Astrocyte (in vitro differentiated cells and primary cell): ENCODE results near the gene TMEM141.

Experiments
- EZH2 ChIP-seq: IDR thresholded peaks from 2 replicates; pipeline ENCODE4 v1.6.1; 2012; ENCODE audit warnings: mild to moderate bottlenecking, low read length, inconsistent platforms; ENCODE audit not compliant: insufficient read depth
- TF ChIP-seq, protein P1 (sequence below): IDR thresholded peaks from 2 replicates; pipeline ENCODE4 v1.5.1; 2011; ENCODE audit warnings: low read depth, mild to moderate bottlenecking, inconsistent platforms, low read length, moderate library complexity; ENCODE audit not compliant: insufficient read depth

DNA sequence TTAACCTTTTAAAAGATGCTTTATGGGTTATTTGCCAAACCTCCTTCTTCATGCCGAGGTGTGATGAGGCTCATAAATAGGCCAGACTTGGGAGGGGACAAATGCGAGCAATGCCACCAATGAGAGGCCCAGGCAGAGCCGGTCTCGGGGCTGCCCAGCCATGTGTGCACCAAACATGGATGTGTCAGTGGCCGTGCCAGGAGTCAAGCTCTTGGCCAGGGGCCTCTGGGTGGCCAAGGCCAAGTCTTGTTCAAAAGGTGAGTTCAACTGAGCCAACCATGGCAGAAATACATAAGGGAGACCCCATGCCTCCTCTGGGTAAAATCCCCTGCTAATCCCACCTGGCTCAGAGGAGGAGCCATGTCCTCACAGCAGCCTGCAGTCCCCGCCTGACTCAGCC lies 16.0 kb upstream of the TMEM141 start:
- TF ChIP-seq EZH2, result no peak
- TF ChIP-seq, protein P1, sequence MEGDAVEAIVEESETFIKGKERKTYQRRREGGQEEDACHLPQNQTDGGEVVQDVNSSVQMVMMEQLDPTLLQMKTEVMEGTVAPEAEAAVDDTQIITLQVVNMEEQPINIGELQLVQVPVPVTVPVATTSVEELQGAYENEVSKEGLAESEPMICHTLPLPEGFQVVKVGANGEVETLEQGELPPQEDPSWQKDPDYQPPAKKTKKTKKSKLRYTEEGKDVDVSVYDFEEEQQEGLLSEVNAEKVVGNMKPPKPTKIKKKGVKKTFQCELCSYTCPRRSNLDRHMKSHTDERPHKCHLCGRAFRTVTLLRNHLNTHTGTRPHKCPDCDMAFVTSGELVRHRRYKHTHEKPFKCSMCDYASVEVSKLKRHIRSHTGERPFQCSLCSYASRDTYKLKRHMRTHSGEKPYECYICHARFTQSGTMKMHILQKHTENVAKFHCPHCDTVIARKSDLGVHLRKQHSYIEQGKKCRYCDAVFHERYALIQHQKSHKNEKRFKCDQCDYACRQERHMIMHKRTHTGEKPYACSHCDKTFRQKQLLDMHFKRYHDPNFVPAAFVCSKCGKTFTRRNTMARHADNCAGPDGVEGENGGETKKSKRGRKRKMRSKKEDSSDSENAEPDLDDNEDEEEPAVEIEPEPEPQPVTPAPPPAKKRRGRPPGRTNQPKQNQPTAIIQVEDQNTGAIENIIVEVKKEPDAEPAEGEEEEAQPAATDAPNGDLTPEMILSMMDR, result no peak
